K562 (cell line): Measurements from ENCODE around the gene UBTD1.

ENCODE experiments used
- CTCF ChIP-seq, 3 experiments: IDR thresholded peaks in 2 of 3; conservative IDR thresholded peaks in 1 of 3; 2 replicates each; pipeline ENCODE4 v1.5.1; 2011 to 2012; ENCODE audit warnings: low read length in 3 of 3, mild to moderate bottlenecking in 3 of 3, control low read depth in 2 of 3, improper control_type of control experiment in 1 of 3, inconsistent platforms in 1 of 3, low read depth in 1 of 3, mixed read lengths in 1 of 3, moderate library complexity in 1 of 3; ENCODE audit not compliant: insufficient read depth in 2 of 3
- EP300 ChIP-seq: IDR thresholded peaks from 2 replicates; pipeline ENCODE4 v1.6.1; 2012; ENCODE audit warnings: low read length, improper control_type of control experiment
- JUN ChIP-seq, 2 experiments: sonication (generic) in 1 of 2; formaldehyde crosslinking in 1 of 2; IDR thresholded peaks; 2 replicates each; pipeline versions ENCODE4 v1.6.1 to v1.8.0; 2012 to 2022; ENCODE audit warnings: borderline replicate concordance in 2 of 2, mild to moderate bottlenecking in 2 of 2, improper control_type of control experiment in 1 of 2, low read depth in 1 of 2, low read length in 1 of 2, missing genetic modification reagents in 1 of 2
- KDM4B ChIP-seq, 2 experiments: fragments of 450-650 bp in 1 of 2; sonication (generic) in 1 of 2; IDR thresholded peaks; 2 replicates each; pipeline ENCODE4 v1.6.1; 2016 to 2017; ENCODE audit warnings: borderline replicate concordance in 2 of 2, antibody characterized with exemption in 1 of 2, low read depth in 1 of 2, mild to moderate bottlenecking in 1 of 2
- NUFIP1 ChIP-seq: fragments of 450-650 bp; IDR thresholded peaks from 2 replicates; pipeline ENCODE4 v1.6.1; 2018; ENCODE audit not compliant: partially characterized antibody
- POLR2AphosphoS2 ChIP-seq: IDR thresholded peaks from 2 replicates; pipeline ENCODE4 v1.6.1; 2012; ENCODE audit warnings: low read length, improper control_type of control experiment
- SRF ChIP-seq, 2 experiments: fragments of 250-450, 450-650 bp in 1 of 2; sonication (Bioruptor Pico) in 1 of 2; sonication (generic) in 1 of 2; formaldehyde crosslinking; IDR thresholded peaks; 2 replicates each; pipeline versions ENCODE4 v1.5.0 to v1.5.1; 2020 to 2022; ENCODE audit warnings: mild to moderate bottlenecking in 1 of 2, missing genetic modification reagents in 1 of 2
- ZBED1 ChIP-seq: IDR thresholded peaks from 2 replicates; pipeline ENCODE4 v1.6.1; 2014
- ZNF124 ChIP-seq: sonication (generic); formaldehyde crosslinking; IDR thresholded peaks from 2 replicates; pipeline ENCODE4 v1.8.1; 2022; ENCODE audit warnings: missing genetic modification reagents

GRCh38 chr10:97590082-97590747 lies 91.5 kb downstream of the UBTD1 start:
- TF ChIP-seq KDM4B (IDR thresholded peaks at IDR 0.05; ENCODE audit: borderline replicate concordance in 2 of 2, low read depth in 1 of 2): no peak
- no peak for TF ChIP-seq EP300
- TF ChIP-seq CTCF (IDR thresholded peaks at IDR 0.05 in 2 of 3, conservative IDR thresholded peaks at IDR 0.05 in 1 of 3; ENCODE audit: insufficient read depth in 2 of 3, low read depth in 1 of 3, low read length in 3 of 3): no peak
- TF ChIP-seq NUFIP1: no peak
- no peak for TF ChIP-seq ZNF124 (CRISPR knock-in tag)
- TF ChIP-seq SRF (CRISPR knock-in tag; IDR thresholded peaks at IDR 0.05): no peak
- no peak for TF ChIP-seq ZBED1
- TF ChIP-seq POLR2AphosphoS2: no peak
- TF ChIP-seq JUN (IDR thresholded peaks at IDR 0.05; ENCODE audit: borderline replicate concordance, low read depth, low read length): no peak
- no peak for TF ChIP-seq JUN (CRISPR knock-in tag; IDR thresholded peaks at IDR 0.05; ENCODE audit: borderline replicate concordance)
